COLO668 (cell line): Measurements from ENCODE around the gene KIF1A.

ENCODE experiments used
- DNase-seq: peaks from one replicate; lab custom pipeline; 2025; ENCODE audit not compliant: unreplicated experiment; lab: John Stamatoyannopoulos, UW

Gene KIF1A

DNA sequence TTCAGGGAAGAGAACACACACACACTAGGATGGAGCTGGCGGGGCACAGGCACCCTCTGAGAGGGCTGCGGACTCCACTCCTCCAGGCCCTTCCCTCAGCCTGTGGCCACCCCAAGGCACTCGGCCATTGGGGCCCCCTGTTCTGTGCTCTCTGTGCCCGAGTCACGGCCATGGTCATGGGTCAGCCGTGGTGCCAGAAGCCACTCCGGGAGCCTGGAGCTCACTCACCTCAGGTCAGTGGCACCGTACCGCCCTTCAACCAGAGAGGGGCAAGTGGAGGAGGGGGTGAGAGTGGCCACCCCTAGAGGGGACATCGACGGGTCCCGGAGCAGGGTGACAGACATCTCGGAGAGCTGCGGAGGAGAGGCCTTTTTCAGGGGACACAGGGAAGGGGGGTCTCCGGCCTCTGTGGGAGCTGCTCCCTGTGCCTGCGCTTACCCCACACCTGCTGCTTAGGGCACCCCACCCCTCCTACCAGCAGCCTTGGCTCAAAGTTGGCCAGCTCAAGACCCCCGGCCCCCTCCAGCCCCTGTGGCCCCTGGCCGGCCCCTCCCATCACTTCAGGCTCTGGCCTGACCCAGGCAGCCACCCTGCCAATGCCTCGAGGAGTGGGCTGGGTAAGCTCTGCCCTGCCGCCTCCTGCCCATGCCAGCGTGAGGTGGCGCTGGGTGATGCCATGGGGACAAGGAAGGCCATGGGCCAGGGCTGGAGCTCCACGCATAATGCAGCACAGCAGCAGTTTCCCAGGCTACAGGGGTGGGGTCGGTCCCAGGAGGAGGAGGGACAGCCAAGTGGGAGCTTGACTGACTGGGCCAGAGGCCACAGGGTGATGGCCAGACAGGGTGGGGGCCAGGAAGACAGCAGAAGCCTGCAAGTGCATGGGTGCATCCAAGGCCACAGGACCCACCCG lies 99.1 kb downstream of the KIF1A start:
- no peak for DNase-seq

DNA sequence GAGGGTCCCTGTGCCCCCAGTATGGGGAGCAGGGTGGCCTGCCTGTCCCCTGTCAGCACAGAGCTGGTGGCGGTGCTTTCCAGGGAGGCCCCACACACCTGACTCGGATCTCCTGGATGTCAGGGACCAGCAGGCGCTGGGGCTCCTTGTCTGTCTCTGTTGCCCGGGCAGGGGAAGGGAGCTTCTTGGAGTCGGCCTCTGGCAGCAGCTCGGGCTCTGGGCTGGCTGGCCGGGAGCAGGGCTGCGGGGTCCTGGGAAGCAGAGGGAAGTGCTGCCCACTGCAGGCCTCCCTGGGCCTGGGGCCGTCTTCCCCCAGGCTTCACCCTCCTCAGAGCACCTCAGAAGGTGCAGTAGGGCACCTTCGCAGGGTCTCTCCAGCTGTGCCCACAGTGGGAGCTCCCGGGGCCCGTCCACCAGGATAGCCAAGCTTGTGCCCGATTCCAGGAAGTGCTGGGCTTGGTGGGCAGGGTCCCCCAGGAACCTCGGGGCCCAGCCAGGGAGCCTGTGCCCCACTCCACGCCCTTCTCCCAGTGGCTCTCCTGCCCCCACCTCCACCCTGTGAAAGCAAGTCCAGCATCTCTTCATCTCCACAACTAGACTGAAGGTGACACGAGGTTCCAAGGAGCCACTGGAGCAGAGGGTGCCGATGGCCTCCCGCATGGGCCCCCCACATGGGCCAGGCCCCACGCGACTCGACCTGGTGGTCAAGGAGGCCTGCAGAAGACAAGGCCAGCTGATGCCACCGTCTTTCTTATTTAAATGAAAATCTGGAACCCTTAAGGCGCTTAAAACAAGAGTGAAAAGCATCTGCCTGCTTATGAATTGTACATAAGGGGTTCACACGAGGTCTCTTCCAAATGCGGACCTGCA lies 100.1 kb downstream of the KIF1A start:
- DNase-seq, result no peak

DNA sequence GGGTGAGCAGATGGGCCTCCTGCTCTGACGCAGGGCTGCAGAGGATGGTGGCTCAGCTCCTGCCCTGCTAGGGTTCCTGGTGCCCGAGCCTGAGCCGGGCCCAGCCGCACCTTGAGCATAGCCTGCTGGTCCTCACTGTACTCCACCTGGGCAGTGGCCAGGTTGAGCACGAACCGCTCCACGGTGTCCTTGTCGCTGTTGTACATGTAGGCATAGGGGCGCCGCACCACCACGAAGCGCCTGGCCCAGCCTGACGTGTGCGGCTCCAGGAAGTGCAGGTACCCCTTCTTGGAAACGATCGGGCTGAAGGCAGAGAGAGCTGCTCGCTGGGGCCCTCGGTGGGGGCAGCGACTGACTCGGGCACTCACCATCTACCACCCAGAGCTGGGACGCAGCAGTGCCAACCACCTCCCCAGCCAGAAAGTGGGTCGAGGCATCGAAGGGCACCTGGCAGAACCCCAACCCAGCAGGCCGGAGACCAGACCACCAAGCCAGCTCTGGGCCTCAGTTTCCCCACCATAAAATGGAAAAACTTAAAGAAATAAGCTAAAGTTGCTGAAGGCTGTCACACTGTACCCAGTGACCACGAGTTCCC lies 101.0 kb downstream of the KIF1A start:
- DNase-seq, result no peak

DNA sequence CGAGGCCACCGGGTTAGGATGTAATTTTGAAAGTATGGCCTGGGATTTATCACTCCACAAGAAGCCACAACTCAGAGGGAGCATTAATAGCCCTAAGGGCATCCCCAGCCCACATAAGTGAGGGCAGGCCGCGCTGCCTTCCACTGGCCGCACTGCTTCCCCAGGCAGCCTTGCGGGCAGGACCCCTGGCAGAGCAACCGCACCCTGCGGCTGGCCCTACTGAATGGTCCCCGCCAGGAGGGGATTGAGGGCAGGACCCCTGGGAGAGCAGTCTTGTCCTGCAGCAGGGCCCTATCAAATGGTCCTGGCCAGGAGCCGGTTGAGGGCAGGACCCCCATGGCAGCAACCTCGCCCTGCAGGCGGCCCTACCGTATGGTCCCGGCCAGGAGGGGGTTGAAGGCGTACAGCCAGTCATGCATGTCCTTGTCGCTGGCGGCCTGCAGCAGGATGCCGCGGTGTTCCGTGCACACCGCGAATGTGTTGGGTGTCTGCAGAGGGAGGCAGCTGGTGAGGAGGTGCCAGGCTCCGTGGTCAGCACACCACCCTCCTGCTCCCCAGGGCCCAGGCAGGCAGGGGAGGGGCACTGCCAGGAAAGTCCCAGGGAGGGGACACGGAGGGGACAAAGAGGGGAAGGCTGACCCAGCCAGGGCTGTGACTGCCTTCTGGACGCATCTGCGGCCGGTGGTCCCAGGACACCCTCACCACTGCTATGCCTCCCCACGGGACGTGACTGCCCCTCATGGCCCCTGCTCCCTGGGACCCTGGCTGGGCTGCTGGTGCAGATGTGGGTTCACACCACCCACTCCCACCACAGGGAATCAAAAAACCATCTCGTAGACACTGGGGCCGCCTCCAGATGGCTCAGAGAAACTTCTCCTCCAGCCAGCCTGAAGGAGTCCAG lies 102.1 kb downstream of the KIF1A start:
- no peak for DNase-seq

DNA sequence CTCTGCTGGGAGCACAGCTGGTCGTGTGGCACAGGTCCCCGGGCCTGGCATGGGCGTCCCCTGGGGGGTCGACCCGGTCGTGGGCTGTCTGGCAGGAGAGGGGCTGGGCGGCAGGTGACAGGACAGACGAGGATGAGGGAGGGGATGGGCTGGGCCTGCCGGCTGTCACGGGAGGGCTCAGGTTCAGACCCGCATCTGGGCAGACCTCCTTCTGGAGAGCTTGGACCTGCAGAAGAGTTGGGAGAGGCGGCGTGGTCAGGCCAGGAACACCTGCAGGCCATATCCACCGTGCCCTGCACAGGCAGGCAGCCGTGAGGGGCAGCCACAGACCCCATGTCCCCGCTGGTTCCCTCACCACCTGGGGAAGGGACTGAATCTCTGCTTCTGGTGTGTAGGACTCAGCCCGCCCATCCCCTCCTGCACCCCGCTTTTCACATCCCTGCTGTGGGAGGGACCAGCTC lies 102.8 kb downstream of the KIF1A start:
- no peak for DNase-seq

DNA sequence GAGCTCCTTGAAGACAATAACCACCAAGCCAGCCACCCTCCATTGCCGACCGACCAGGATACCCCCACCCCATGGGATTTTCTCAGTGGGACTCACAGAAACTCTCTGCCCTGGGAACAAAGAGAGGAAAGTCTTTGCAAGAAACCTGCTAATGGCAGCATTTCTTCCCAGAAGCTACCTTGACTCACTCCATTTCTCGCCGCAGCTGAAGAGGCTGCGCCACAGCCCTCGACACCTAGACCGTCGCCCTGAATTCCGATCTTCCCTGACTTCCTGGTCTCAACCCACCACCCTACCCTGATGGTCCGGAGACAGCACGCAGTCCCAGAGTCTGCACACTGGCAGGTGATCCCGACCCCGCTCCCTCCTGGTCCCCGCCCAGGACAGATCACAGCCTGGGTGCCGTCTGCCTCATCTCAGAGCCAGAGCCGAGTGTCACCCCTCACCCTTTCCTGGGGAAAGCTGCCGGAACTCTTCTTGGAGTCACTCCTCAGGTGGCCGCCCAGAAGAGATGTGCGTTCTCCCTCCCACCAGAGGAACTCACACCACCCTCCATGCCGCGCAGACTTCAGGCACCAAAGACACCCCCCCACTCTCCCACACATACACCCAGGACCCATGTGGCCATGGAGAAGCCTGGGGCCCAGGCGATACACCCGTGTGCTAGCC lies 103.8 kb downstream of the KIF1A start:
- no peak for DNase-seq

DNA sequence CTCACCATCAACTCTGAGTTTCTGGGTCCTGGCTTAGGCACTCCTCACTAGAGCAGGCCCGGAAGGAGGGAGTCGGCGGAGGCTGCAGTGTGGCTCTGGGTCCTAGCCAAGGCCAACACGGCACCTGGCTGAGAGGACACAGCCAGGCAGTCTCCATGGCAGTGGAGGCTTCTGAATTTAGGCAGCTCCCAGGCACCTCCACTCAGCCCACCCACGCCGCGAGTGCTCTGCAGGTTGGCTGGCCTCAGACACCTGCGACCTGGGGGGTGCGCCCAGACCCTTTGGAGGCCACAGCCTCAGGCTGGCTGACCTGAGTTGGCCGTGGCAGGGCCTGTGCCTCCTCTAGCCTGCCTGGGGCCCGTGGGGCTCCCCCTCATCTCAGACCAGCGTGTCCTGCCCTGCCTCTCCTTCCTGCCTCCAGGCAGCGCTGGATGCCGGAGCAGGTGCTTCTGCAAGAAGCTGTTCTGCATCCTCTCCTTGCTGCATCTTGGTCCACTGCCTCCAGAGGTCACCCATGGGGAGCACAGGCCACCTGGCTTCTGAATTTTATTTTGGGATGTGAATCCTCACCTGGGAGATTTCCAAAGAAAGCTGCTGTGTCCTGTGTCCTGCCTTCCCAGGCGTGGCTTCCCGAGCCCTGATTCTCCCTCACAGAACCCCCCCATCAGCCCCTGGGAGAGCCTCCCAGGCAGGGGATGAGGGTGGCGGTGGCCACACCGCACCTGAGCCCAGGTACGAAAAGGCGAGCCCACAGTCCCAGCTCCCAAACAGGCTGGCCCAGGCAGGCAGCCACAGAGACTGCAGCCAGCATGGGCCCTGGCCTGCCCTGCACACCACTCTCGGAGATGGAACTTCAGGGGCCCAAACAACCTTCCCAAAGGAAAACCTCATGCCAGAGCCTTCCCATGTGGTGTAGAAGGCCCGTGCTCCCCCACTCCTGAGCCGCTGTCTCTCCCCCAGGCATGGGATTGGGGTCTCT lies 105.0 kb downstream of the KIF1A start:
- DNase-seq, result no peak

DNA sequence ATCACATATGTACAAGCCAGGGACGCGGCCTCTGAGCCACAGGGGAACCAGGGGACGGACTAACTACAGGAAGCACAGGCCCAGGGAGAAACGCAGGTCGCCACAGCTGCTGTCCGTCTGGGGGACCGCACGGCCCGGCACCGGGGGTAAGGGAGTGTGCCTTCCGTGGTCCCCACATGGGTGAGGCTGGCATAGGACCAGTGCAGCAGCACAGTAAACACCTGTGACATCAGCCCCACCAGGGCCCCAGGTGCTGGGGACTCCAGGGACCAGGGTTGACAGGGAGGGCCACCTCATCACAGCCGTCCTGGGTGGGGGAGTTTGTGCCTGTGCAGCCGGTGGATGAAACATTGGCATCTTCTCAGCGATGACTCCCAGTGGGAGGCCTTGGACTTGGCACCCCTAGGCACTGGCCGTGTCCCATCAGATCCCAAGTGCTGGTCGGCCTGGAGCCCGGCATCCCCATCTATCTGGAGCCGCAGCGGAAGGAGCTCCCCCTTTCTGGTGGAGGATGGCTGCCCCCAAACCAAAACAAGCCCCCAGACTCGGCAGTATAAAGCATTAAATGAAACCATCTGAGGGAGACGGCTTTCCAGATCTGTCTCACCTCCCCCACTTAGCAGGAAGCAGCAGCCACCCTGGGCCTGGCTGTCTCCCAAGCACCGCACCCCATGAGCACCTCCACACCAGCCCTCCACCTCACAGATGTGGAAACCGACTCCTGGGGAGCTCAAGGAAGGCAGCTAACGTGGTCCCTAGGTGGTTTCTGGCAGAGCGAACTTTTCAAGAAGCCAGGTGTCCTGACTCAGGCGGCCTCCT lies 105.9 kb downstream of the KIF1A start:
- no peak for DNase-seq

DNA sequence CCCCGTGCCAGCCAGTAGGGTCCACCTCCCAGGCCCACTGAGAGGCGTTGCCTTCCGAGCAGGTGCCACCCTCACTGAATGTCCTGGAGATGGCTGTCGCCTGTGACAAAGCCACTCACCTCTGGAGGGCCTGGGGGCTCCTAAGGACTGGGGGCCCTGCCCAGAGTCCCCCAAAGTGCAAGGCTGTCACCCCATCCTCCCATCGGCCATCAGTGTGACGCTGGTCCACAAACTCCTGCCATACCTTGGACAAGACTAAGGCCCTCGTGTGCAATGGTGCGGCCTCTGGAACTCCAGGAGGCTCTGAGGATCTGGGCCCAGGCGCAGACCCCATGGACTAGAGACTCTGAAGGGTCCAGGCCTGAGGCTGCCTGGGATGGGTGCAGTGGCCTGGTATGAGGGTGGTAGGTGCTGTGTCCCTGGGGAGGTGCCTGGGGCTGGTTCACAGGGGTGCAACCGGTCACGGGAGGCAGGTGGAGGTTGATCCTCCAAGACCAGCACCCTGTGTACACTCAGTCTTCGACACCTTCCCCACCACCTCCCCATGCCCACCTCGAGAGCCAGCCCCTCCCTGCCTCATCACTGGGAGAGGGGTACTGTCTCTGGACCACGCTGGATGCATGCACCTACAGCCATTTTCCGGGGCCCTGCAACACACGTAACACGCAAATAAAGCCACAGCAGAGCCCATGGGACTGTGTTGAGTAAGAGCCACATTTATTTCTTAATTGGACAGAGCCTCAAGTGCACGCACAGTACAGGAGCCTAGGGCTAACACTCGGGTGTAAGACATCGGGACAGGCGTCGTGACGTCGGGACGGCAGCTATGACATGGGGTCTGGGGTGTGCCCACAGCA lies 106.7 kb downstream of the KIF1A start:
- DNase-seq, result no peak

DNA sequence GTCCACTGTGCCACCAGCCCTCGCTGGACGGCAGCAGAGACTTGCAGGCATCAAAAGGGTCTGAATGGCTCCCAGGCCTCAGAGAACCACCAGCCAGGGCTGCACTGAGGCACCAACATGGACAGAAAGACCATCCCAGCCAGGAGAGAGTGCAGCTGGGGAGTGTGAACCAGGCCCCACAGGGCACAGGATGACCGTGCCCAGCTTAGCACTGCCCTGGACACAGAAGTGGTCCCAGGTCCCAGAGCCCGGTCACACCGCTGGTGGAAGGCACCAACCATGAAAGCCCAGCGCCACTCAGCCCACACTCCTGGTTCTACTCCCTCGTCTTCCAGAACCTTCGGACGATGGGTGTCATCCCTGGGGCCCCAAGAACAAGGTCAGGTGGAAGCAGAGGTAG lies 107.9 kb downstream of the KIF1A start:
- DNase-seq, result no peak

DNA sequence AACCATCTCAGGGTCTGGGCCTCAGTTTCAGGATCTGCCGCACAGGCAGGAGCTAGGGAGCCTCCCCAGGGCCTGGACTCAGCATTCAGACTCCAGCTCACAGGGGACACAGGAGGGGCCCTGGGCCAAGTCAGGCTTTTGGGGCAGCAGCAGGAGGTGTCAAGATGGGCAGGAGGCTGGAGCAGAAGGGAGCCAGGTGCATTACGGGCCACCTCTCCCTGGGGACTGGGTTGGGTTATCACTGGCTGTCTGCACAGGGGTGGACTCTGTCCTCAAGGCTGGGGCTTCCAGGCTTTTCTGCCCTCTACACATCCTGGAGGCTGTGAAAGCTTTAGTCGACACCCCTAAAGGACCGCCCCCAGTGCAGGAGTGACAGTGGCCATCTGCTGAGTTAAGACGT lies 108.3 kb downstream of the KIF1A start:
- peak; percentile 18 for DNase-seq

DNA sequence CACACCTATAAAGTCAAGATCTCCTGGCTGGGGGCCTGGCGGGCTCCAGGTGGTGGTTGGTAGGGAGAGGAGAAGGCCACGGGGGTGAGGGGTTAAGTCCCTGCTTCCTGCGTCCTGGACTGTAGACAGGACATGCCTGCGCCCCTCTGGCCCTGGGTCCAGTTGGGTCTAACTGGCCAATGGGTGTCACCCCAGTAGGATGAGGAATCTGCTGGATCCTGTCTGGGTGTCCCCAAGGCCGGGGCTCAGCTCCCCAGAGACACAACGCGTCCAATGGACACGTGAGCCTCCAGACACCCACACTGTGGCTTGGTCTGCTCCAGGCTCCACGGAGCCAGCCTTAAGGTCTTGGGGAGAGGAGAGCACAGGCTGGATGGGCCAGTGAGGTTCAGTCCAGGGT lies 108.7 kb downstream of the KIF1A start:
- DNase-seq, result no peak

DNA sequence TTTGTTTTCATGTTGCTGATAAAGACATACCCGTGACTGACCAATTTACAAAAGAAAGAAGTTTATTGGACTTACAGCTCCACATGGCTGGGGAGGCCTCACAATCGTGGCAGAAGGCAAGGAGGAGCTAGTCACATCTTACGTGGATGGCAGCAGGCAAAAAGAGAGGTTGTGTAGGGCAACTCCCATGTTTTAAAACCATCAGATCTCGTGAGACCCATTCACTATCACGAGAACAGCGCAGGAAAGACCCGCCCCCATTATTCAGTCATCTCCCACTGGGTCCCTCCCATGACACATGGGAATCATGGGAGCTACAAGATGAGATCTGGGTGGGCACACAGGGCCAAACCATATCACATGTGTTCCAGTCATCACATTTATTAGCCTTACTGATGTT lies 111.6 kb downstream of the KIF1A start:
- no peak for DNase-seq

DNA sequence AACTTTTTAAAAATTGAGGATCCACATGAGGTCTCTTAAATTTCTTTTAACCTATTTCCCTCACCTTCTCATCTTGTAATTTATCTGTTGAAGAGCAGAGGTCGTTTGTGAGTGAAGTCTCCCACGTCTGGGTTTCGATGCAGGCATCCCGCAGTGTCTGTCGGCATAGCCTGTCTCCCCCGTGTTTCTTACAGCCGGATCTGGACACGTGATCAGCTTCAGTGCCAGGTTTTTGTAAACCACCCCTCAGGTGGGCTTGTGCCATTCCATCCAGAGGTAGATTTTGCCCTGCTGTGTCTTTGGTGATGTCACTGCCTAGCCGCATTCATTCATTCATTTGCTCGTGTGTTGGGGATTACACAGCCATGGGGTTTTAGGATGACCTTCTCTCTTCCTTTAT lies 112.2 kb downstream of the KIF1A start:
- no peak for DNase-seq

DNA sequence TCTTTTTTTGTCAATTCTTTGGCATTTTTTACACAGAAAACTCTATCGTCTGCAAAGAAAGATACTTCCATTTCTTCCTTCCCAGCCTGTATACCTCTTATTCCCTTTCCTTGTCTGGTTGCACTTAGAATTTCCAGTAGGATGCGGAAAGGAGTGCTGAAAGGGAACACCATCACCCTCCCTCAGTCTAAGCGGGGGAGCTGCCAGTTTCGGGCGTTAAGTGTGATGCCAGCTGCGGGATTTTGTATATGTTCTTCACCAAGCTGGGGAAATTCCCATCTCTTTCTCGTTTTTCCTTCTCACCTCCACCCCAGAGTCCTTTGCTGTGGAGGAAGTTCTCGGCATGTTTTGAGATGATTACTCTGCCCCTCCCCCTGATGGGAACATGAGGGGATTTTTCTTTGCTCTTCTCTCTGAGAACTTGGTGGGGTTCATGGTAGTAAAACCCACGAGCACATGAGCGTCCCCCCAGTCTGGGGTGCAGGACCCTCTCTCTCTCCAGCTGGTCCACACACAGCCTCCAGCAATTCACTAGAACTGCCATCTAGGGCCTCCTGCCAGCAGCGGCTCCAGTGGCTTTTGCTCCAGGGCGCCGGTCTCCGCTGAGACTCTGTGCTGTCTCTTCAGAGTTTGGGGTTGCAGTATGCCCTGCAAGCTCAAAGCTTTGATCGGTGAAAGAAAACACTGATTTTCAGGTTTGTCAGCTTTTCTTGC lies 112.8 kb downstream of the KIF1A start:
- DNase-seq, result no peak

DNA sequence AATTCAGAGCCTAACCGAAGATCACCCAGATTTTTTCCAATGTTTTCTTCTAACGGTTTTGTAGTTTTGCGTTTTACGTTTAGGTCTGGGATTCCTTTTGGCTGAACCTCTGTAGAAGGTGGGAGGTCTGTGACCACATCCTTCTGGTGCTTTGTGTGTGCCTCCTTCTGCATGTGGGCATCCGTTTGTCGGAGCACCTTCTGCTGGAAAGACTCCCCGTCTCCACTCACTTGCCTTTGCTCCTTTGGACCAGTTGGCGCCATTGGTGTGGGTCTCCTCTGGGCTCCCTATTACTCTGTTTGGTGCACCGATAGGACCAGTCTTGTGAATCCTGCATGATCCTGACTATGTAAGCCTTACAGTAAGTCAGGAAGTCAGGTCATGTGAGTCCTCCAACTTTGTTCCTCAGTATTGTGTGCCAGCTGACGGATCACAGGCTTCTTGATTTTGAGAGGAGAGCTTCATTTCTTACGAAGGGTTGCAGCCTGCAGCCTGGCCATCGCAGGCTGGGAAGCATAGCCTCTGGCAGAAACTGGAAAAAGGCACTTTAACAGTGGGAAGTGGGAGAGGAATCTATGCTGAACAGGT lies 114.7 kb downstream of the KIF1A start:
- no peak for DNase-seq
